HL-60 (cell line): ENCODE data around the gene OPA1.

Experiments used
- DNase-seq, 2 experiments: peaks; one replicate each; pipeline ENCODE4 v3.0.0-alpha.2; 2010 to 2020; ENCODE audit warnings: low read depth in 1 of 2, low spot score in 1 of 2
- H3K27ac ChIP-seq: fragments of 250-450 bp; sonication (Bioruptor Pico); replicated peaks from 2 replicates; pipeline ENCODE4 v1.5.1; 2020; ENCODE audit warnings: mild to moderate bottlenecking, moderate library complexity
- H3K27me3 ChIP-seq: fragments of 250-450 bp; sonication (Bioruptor Pico); 2 replicates; pipeline ENCODE4 v1.5.1; 2021; ENCODE audit warnings: mild to moderate bottlenecking, moderate library complexity; ENCODE audit not compliant: insufficient read depth, poor library complexity, severe bottlenecking
- H3K4me3 ChIP-seq: replicated peaks from 2 replicates; pipeline ENCODE4 v1.5.1; 2011; ENCODE audit warnings: mild to moderate bottlenecking, control low read depth, low read length; ENCODE audit not compliant: insufficient read depth
- CTCF ChIP-seq: IDR thresholded peaks from one replicate; pipeline ENCODE4 v1.5.1; 2011; ENCODE audit warnings: low read length, control low read depth, inconsistent platforms; ENCODE audit not compliant: insufficient read depth
- GABPA ChIP-seq: IDR thresholded peaks from 2 replicates; pipeline ENCODE4 v1.6.1; 2012; ENCODE audit warnings: low read depth
- POLR2AphosphoS5 ChIP-seq: IDR thresholded peaks from 2 replicates; pipeline ENCODE4 v1.6.1; 2012; ENCODE audit warnings: low read depth
- SPI1 ChIP-seq: IDR thresholded peaks from 2 replicates; pipeline ENCODE4 v1.6.1; 2012; ENCODE audit warnings: low read depth, mild to moderate bottlenecking, borderline replicate concordance
- TF ChIP-seq, protein P1 (sequence below): IDR thresholded peaks from 2 replicates; pipeline ENCODE4 v1.6.1; 2012; ENCODE audit warnings: low read depth; ENCODE audit not compliant: insufficient replicate concordance

The OPA1 gene

GRCh38 chr3:193714523-193715137, 121.6 kb downstream of the OPA1 start:
- DNase-seq: no peak
- no peaks in the 10 kb centered on the region for H3K27me3 ChIP-seq

DNA sequence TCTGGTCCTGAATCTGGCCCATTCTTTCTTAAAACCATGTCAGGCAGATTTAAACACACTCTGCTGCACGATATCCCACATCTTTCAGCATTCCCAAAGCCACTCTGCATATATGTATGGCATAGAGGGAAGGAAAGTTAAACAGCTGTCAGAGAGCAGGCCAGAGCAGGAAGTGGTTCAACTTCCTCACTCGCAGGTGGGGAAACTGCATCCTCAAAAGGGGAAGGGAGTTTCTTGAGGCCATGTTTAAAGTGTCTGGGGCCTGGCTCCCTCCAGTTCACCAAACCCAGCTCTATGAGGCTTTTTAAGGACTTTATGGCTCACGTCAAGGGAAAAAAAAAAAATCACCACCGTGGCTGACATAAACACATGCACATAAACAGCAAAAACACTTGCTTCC, 123.1 kb downstream of the OPA1 start:
- Histone ChIP-seq H3K27ac (peak overlapping the region; percentile 55), H3K27me3 (no peaks in the 10 kb centered on the region), H3K4me3 (no peak overlapping the region)
- TF ChIP-seq, protein P1, sequence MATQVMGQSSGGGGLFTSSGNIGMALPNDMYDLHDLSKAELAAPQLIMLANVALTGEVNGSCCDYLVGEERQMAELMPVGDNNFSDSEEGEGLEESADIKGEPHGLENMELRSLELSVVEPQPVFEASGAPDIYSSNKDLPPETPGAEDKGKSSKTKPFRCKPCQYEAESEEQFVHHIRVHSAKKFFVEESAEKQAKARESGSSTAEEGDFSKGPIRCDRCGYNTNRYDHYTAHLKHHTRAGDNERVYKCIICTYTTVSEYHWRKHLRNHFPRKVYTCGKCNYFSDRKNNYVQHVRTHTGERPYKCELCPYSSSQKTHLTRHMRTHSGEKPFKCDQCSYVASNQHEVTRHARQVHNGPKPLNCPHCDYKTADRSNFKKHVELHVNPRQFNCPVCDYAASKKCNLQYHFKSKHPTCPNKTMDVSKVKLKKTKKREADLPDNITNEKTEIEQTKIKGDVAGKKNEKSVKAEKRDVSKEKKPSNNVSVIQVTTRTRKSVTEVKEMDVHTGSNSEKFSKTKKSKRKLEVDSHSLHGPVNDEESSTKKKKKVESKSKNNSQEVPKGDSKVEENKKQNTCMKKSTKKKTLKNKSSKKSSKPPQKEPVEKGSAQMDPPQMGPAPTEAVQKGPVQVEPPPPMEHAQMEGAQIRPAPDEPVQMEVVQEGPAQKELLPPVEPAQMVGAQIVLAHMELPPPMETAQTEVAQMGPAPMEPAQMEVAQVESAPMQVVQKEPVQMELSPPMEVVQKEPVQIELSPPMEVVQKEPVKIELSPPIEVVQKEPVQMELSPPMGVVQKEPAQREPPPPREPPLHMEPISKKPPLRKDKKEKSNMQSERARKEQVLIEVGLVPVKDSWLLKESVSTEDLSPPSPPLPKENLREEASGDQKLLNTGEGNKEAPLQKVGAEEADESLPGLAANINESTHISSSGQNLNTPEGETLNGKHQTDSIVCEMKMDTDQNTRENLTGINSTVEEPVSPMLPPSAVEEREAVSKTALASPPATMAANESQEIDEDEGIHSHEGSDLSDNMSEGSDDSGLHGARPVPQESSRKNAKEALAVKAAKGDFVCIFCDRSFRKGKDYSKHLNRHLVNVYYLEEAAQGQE: no peak
- peak; percentile 68 for TF ChIP-seq POLR2AphosphoS5
- TF ChIP-seq CTCF: no peak
- peak; percentile 99 for TF ChIP-seq SPI1
- peak; percentile 21 to 75 for DNase-seq

More at GRCh38 chr3:193714523-193715137, 121.6 kb downstream of the OPA1 start:
- H3K4me3 ChIP-seq: no peak overlapping the region
- TF ChIP-seq GABPA: no peak
- TF ChIP-seq, protein P1: no peak
- H3K27ac ChIP-seq: no peak overlapping the region

DNA sequence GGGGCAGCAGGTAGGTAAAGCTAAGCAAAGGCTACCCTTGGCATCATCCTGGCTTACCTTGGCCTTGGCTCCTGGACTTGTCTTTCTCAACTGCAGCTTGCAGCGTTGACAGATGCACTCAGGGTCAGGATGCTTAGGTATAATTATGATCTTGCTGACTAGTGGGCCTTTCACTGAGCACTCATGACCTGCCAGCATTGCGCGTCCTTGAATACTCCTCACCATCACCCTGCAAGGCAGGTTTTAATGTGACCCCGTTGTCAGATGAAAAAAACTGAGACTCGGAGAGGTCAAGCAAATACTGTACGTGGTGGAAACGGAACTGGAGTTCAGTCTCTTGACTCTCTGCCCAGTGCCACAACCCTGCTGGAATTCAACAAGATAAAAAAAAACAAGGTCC, 126.7 kb downstream of the OPA1 start:
- no peak for DNase-seq
- TF ChIP-seq POLR2AphosphoS5 (no peak), SPI1 (no peak), GABPA (no peak), CTCF (no peak)
- TF ChIP-seq, protein P1: no peak
- no peak overlapping the region for H3K4me3 ChIP-seq
- no peak overlapping the region for H3K27ac ChIP-seq
- no peaks in the 10 kb centered on the region for H3K27me3 ChIP-seq
